Articular chondrocyte of knee joint (primary cell): ENCODE results near the gene COA4. TPM values are rescaled to one million over a fixed set of nuclear protein-coding genes. Genes with fewer than 3 reads are reported as not detected.

ENCODE experiments used
- total RNA-seq: library from RNA; depleted of rRNA; stranded (reverse); fragments of >200 nt; gene quantifications from 2 replicates; pipeline ENCODE4 v1.2.3, GENCODE V29; 2012

The COA4 gene
- 47.4 and 56.4 TPM in 2 replicates for total RNA-seq

GRCh38 chr11:73876424-73877310, at the start of gene COA4, which contains the start of gene PAAF1:
Gene COA4, minus strand, starts transcription at chr11:73876846. Its CDS starts 3,468 bp downstream, at chr11:73873378.
Gene PAAF1, plus strand, starts transcription at chr11:73876999. Its CDS starts 23 bp downstream, at chr11:73877022.

Other genes starting within 250 kb of the COA4 start
- gene PLEKHB1, start 230.3 kb downstream of the COA4 start, total RNA-seq, result 0.97 and 1.2 TPM in 2 replicates
- 129 and 130 TPM in 2 replicates for gene RAB6A, start 115.8 kb downstream of the COA4 start, total RNA-seq
- gene MRPL48, start 89.0 kb downstream of the COA4 start, total RNA-seq, result 20.8 and 22.1 TPM in 2 replicates
- gene PAAF1, start 153 bp upstream of the COA4 start, total RNA-seq, result 10.7 and 12.9 TPM in 2 replicates
- not detected in 2 replicates for gene DNAJB13, start 74.2 kb upstream of the COA4 start, total RNA-seq
- gene UCP2, start 106.0 kb upstream of the COA4 start, total RNA-seq, result 5.1 and 8.6 TPM in 2 replicates
- gene UCP3, start 132.2 kb upstream of the COA4 start, total RNA-seq, result 0.65 and 1.1 TPM in 2 replicates